Measurements from ENCODE around the gene KLHL33. TPM values are rescaled to one million over a fixed set of nuclear protein-coding genes. Genes with fewer than 3 reads are reported as not detected.

KLHL33 gene
- total and polyA plus RNA-seq, 7 donors: 0.23 to 1.4 (median 0.41) TPM

- 88 to 90% methylated on average over 5 of the region's 5 CpGs for WGBS, 2 donors
- H3K27ac ChIP-seq: no peak overlapping the region
- peaks cover 0 to 4% (median 1%) of the 10 kb centered on the region in 4 donors for H3K36me3 ChIP-seq
- intact Hi-C loops (cut with DNase I): no loop called here
- TF ChIP-seq EP300 (IDR thresholded peaks at IDR 0.05) (no peak), POLR2A (IDR thresholded peaks at IDR 0.05) (no peak), POLR2AphosphoS5 (IDR thresholded peaks at IDR 0.05) (no peak)
- peaks cover 0 to 5% (median 3%) of the 10 kb centered on the region in 4 donors for H3K4me1 ChIP-seq
- no peak for DNase-seq
- peaks cover 0 to 9% (median 0%) of the 10 kb centered on the region in 3 donors for H3K27me3 ChIP-seq
- H3K9me3 ChIP-seq: no peaks in the 10 kb centered on the region
- H3K4me3 ChIP-seq: no peak overlapping the region
These were observed 4.5 kb upstream of the KLHL33 start for GRCh38 chr14:20440465-20440864.

- no peak for DNase-seq
- no peaks in the 10 kb centered on the region for H3K9me3 ChIP-seq
- TF ChIP-seq POLR2AphosphoS5 (IDR thresholded peaks at IDR 0.05): no peak
- no peak for TF ChIP-seq POLR2A (IDR thresholded peaks at IDR 0.05)
- intact Hi-C loops (cut with DNase I): no loop called here
- H3K4me1 ChIP-seq: peaks cover 0 to 13% (median 10%) of the 10 kb centered on the region in 4 donors
- H3K4me3 ChIP-seq: no peak overlapping the region
- no peaks in the 10 kb centered on the region for H3K36me3 ChIP-seq
- H3K27me3 ChIP-seq: peaks cover 0 to 14% (median 0%) of the 10 kb centered on the region in 3 donors
- WGBS, 2 donors: 87 to 94% methylated on average over 7 of the region's 7 CpGs
- H3K27ac ChIP-seq: no peak overlapping the region
These were observed 2.7 kb upstream of the KLHL33 start for GRCh38 chr14:20438664-20439063.

- no peaks in the 10 kb centered on the region for H3K9me3 ChIP-seq
- H3K4me3 ChIP-seq: no peak overlapping the region
- DNase-seq: no peak
- H3K27ac ChIP-seq: no peak overlapping the region
- intact Hi-C loops (cut with DNase I): no loop called here
- WGBS, 2 donors: 96% methylated on average over 4 of the region's 4 CpGs
- peaks cover 0 to 14% (median 0%) of the 10 kb centered on the region in 3 donors for H3K27me3 ChIP-seq
- H3K4me1 ChIP-seq: peaks cover 0 to 13% (median 10%) of the 10 kb centered on the region in 4 donors
- no peaks in the 10 kb centered on the region for H3K36me3 ChIP-seq
- no peak for TF ChIP-seq POLR2AphosphoS5 (IDR thresholded peaks at IDR 0.05)
- TF ChIP-seq EP300 (IDR thresholded peaks at IDR 0.05): no peak
- no peak for TF ChIP-seq CTCF (IDR thresholded peaks at IDR 0.05)
- no peak for TF ChIP-seq POLR2A (IDR thresholded peaks at IDR 0.05)
These were observed 393 bp upstream of the KLHL33 start for GRCh38 chr14:20436363-20436755.

GRCh38 chr14:20434701-20435581, 1.0 kb downstream of the KLHL33 start:
- peak overlapping the region; percentile 50 to 71 (median 62) for H3K27ac ChIP-seq
- peak; percentile 80 for DNase-seq
- 61 to 72% methylated on average over 44 of the region's 44 CpGs for WGBS, 2 donors

More at GRCh38 chr14:20434701-20435581, 1.0 kb downstream of the KLHL33 start:
- intact Hi-C loops (cut with DNase I): no loop called here
- peak overlapping the region; percentile 5 to 46 (median 38) for H3K4me3 ChIP-seq
- H3K9me3 ChIP-seq: no peaks in the 10 kb centered on the region
- no peaks in the 10 kb centered on the region for H3K36me3 ChIP-seq
- peaks cover 0 to 13% (median 10%) of the 10 kb centered on the region in 4 donors for H3K4me1 ChIP-seq
- peak in 2 of 4 donors; percentile 23 to 28 for TF ChIP-seq POLR2AphosphoS5 (IDR thresholded peaks at IDR 0.05)
- TF ChIP-seq CTCF (IDR thresholded peaks at IDR 0.05): no peak
- no peak for TF ChIP-seq POLR2A (IDR thresholded peaks at IDR 0.05)
- no peak for TF ChIP-seq EP300 (IDR thresholded peaks at IDR 0.05)
- H3K27me3 ChIP-seq: peaks cover 0 to 14% (median 0%) of the 10 kb centered on the region in 3 donors

All from sigmoid colon (tissue), 7 donors.